22Rv1 (cell line): ENCODE results near the gene SLC12A8.

Source experiments
- H3K27ac ChIP-seq: fragments of 450-650 bp; 2 replicates; pipeline ENCODE4 v1.5.1; 2017
- ZFX ChIP-seq: fragments of 450-650 bp; IDR thresholded peaks from 2 replicates; pipeline ENCODE4 v1.6.1; 2017; ENCODE audit warnings: antibody characterized with exemption, borderline replicate concordance
- TF ChIP-seq, protein P1 (sequence below): fragments of 450-650 bp; IDR thresholded peaks from 2 replicates; pipeline ENCODE4 v1.5.1; 2017; ENCODE audit warnings: mild to moderate bottlenecking

Gene SLC12A8

DNA sequence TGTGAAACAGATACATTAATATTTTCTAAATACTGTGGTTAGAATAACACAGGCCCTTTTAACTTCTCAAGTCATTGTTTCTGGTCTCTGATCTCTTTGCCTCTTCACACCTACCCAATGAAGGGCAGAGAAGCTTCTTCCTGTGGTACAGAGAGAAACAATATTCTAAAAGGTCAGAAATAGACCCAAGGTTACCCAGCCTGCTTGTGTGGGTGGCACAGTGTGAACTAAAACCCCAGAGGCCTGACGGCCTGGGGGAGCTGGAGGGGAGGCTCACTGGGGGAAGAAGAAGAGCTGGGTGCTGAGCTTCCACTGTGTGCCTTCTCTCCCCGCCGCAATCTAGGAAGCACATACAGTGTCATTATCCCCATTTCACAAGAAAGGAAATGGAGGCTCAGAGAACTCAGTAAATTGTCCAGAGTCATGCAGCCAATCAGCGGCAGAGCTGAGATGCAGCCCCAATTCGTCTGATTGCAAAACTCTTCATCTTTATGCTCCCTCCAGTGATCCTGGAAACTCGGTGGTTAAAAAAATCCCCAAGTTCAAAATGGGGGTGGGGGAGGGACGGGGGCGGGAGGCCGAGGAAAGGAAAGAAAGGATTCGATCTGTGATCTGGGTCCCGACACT lies 92.7 kb downstream of the SLC12A8 start:
- TF ChIP-seq ZFX: no peak
- TF ChIP-seq, protein P1, sequence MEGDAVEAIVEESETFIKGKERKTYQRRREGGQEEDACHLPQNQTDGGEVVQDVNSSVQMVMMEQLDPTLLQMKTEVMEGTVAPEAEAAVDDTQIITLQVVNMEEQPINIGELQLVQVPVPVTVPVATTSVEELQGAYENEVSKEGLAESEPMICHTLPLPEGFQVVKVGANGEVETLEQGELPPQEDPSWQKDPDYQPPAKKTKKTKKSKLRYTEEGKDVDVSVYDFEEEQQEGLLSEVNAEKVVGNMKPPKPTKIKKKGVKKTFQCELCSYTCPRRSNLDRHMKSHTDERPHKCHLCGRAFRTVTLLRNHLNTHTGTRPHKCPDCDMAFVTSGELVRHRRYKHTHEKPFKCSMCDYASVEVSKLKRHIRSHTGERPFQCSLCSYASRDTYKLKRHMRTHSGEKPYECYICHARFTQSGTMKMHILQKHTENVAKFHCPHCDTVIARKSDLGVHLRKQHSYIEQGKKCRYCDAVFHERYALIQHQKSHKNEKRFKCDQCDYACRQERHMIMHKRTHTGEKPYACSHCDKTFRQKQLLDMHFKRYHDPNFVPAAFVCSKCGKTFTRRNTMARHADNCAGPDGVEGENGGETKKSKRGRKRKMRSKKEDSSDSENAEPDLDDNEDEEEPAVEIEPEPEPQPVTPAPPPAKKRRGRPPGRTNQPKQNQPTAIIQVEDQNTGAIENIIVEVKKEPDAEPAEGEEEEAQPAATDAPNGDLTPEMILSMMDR: no peak
- no peak overlapping the region for H3K27ac ChIP-seq

DNA sequence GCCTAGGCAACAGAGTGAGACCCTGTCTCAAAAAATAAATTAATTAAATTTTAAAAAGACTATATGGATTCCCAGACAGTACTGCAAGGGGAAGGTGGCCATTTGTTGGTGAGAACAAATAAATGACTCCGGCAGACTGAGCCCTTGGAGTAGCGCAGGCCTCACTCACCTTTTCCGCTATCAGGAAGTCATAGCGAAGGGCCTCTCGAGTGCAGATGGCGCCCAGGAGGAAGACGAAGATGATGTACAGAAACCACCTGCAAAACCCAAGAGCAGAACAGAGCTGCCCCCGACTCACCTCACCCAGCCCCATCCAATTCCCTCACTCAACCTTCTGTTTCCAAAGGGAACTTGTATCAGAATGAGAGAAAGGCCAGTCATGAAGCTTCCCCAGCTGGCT lies 93.9 kb downstream of the SLC12A8 start:
- H3K27ac ChIP-seq: no peak overlapping the region
- TF ChIP-seq, protein P1: no peak
- TF ChIP-seq ZFX: no peak

DNA sequence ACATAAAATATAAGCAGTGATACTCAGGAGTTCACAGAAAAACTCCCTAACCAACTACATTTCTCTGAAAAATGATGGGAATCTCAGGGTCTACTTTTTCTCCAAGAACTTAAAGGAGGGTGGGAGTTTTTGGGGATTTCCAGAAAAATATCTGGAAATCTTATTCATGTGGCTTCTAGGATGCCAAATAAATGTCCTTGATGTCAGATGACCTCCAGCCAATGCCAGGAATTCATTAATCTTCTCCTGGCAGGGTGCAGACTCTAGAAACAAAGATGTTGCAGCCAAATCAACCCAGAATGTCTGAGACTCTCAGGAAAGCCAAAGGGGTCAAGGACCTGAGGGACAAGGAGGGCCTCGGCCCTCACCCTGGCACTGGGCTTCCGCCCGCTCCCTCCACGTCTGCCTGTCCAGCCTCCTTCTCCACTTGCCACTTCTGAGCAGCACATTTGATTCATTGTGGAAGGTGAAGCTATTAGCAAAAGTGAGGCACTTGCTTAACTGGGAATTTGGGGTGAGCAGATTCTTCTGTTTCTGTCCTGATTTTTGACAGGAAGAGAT lies 94.8 kb downstream of the SLC12A8 start:
- TF ChIP-seq, protein P1: no peak
- no peak for TF ChIP-seq ZFX
- no peak overlapping the region for H3K27ac ChIP-seq

DNA sequence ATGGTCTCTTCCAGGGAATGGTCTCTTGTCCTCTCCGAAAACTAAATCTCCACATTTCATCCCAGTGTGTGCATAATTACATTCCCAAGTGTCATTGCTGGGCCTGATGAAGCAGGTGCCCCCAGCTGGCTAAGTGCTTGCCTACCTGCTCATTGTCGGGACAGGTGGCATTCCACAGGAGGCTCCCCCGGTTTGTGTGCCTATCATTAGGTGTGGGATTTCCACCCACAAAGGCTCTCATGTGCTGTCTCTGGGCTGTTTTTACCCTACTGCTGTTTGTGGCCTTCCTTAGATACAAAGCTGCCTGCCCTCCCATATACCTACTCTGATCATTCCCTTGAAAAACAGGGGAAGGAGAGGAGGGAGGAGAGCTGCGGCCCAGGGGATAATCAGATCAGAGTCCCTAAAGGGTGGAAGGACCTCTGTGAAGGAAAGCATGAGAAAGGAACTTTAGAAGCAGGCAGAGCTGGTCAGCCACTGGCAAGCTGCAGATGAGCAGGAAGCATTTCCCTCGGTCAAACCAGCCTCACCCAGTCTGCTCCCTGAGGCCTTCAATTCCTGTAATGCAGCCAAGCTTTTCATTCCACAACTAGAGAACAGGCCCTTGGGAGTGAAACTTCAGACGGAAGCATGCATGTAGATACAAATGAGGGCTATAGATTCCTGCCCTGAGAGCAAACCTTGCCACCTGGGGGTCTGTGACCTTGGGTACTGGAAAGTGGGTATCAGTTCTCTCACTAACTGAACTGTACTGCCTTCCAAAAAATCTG lies 96.1 kb downstream of the SLC12A8 start:
- TF ChIP-seq, protein P1: no peak
- TF ChIP-seq ZFX: no peak

DNA sequence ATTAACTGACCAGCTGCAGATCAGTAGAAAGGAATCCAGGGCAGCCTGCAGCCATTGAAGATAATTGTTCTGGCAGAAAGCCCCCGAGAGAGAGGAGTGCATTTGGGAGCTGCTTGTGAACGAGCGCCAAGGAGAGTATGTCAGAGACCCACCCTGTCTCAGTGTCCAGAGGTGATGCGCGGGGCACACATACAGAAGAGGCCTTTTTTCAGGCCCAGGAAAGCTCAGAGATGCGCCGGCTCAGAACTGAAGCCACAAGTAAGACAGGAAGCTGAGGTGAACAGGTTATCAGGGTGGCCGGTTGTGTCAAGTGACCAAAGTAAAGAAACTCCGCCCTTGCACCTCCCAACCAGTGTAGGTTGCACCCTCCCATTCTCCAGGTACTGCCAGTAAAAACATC lies 96.9 kb downstream of the SLC12A8 start:
- TF ChIP-seq, protein P1: no peak
- TF ChIP-seq ZFX: no peak

More for the DNA sequence above, 96.1 kb downstream of the SLC12A8 start:
- peak overlapping the region; percentile 26; the same call in 1 of the 2 replicates for H3K27ac ChIP-seq

DNA sequence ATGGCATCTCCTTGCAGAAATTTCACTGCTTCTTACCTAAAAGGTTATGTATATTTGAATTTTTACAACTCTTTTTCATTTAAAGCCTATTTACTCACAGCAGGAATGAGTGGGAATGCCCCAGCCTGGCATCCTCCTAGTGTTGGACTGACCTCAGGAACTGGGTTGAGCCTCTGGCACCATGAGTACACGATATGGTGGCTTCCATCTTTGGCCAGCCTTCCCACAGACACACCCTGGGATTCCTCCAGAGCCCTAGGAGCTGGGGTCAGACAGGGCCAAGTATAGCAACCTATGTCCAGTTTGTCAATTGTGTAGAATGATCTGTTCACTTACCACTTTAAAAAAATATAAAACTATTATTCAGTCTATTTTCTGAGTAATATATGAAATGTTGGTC lies 99.6 kb downstream of the SLC12A8 start:
- no peak for TF ChIP-seq ZFX
- TF ChIP-seq, protein P1: no peak
- no peak overlapping the region for H3K27ac ChIP-seq

More for the DNA sequence above, 96.9 kb downstream of the SLC12A8 start:
- H3K27ac ChIP-seq: no peak overlapping the region
